Measurements from ENCODE around the gene MYO19. TPM values are rescaled to one million over a fixed set of nuclear protein-coding genes. Genes with fewer than 3 reads are reported as not detected.

MYO19 gene
- 50.7 and 66.0 TPM in 2 replicates for total RNA-seq

GRCh38 chr17:36534840-36535668 lies at the start of gene MYO19, which contains the start of gene PIGW:
MYO19 (minus strand) TSS chr17:36534868; CDS start chr17:36532538, 2,330 bp downstream.
PIGW (plus strand) TSS chr17:36534987; CDS start chr17:36537102, 2,115 bp downstream.

GRCh38 chr17:36544307-36545076 lies 9.8 kb upstream of the MYO19 start, which contains the start of gene GGNBP2:
GGNBP2 (plus strand) TSS chr17:36544919; CDS start chr17:36545725, 806 bp downstream.

GRCh38 chr17:36486204-36487194 lies 48.2 kb downstream of the MYO19 start, which contains the start of gene ZNHIT3:
ZNHIT3 (plus strand) TSS chr17:36486681; CDS start chr17:36486700, 19 bp downstream.

Other genes starting within 250 kb of the MYO19 start
- not detected in 2 replicates for gene TBC1D3G, start 211.0 kb downstream of the MYO19 start, total RNA-seq
- gene TBC1D3H, start 146.4 kb downstream of the MYO19 start, total RNA-seq, result not detected in 2 replicates
- 17.8 and 22.8 TPM in 2 replicates for gene ZNHIT3, start 48.2 kb downstream of the MYO19 start, total RNA-seq
- 2.9 and 7.9 TPM in 2 replicates for gene PIGW, start 119 bp upstream of the MYO19 start, total RNA-seq
- 37.9 and 73.1 TPM in 2 replicates for gene GGNBP2, start 10.1 kb upstream of the MYO19 start, total RNA-seq
- 5.2 and 8.9 TPM in 2 replicates for gene DHRS11, start 57.0 kb upstream of the MYO19 start, total RNA-seq
- gene MRM1, start 66.7 kb upstream of the MYO19 start, total RNA-seq, result 3.2 and 5.1 TPM in 2 replicates